ENCODE data around the gene GARS1.

DNA sequence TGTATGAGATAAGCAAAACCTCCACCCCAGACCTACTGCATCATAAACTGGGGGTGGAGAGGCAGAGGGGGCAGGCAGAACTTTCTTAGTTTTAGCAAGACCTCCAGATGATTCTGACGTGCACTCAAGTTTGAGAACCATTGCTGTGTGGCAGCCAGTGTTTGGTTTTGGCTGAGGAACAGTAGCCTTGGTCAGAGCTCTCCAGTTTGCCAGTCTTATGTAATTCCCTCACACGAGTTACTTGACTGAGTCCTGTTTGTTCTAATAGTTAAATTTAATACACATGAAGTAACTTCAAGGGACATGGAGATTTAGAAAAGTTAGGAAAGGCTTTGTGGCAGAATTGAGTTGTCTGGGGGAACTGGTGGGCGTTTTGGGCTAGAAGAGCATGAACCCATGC is 38.5 kb downstream of the GARS1 start:
- no peak for TF ChIP-seq EZH2 (IDR thresholded peaks at IDR 0.05; ENCODE audit: borderline replicate concordance, low read length)
- TF ChIP-seq, protein P1, sequence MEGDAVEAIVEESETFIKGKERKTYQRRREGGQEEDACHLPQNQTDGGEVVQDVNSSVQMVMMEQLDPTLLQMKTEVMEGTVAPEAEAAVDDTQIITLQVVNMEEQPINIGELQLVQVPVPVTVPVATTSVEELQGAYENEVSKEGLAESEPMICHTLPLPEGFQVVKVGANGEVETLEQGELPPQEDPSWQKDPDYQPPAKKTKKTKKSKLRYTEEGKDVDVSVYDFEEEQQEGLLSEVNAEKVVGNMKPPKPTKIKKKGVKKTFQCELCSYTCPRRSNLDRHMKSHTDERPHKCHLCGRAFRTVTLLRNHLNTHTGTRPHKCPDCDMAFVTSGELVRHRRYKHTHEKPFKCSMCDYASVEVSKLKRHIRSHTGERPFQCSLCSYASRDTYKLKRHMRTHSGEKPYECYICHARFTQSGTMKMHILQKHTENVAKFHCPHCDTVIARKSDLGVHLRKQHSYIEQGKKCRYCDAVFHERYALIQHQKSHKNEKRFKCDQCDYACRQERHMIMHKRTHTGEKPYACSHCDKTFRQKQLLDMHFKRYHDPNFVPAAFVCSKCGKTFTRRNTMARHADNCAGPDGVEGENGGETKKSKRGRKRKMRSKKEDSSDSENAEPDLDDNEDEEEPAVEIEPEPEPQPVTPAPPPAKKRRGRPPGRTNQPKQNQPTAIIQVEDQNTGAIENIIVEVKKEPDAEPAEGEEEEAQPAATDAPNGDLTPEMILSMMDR (conservative IDR thresholded peaks at IDR 0.05 in 1 of 2, IDR thresholded peaks at IDR 0.05 in 1 of 2; ENCODE audit: extremely low read depth in 1 of 2, insufficient read depth in 1 of 2, low read depth in 1 of 2, low read length in 2 of 2), result no peak

Data from mammary epithelial cell (primary cell).